ENCODE results near the gene IL18BP. TPM values are rescaled to one million over a fixed set of nuclear protein-coding genes. Genes with fewer than 3 reads are reported as not detected.
A peak's percentile ranks its signal among the peaks of the same experiment; 100 is the strongest.

Gene IL18BP
- total and polyA plus RNA-seq, 2 donors (not counting 3 experiments of a cell fraction or from before 2014, with no cell fraction given) = 12.9 to 20.1 TPM

- no peaks in the 10 kb centered on the region for H4K20me1 ChIP-seq (replicated peaks; ENCODE audit: control insufficient read depth, extremely low read depth, insufficient read depth, low read length)
- H3K4me3 ChIP-seq (replicated peaks in 1 of 3; ENCODE audit: insufficient read depth in 1 of 3, low read depth in 1 of 3, low read length in 3 of 3) = no peak overlapping the region
- CTCF ChIA-PET = interaction anchor here (0.8 to 1.3 kb wide), 7 partner anchors 20 to 432 kb away, joined by 3 to 5 read pairs (median 3); partner anchors contain the start of genes RNF121 and XNDC1N
- H3K27me3 ChIP-seq (ENCODE audit: control insufficient read depth in 2 of 2, insufficient read depth in 2 of 2, low read length in 2 of 2) = no peaks in the 10 kb centered on the region
- dilution Hi-C loops (cut with MboI; ENCODE audit: extremely low pct_ligation_motif_present, low sequenced_read_pairs) (no loop called here), intact Hi-C loops (cut with micrococcal nuclease) (no loop called here)
- BruUV-seq (replicated peaks) = no TSS peak
- no peaks in the 10 kb centered on the region for H3K9me1 ChIP-seq (replicated peaks; ENCODE audit: control insufficient read depth, extremely low read depth, insufficient read depth, low read length)
- H2AFZ ChIP-seq (ENCODE audit: low read depth, low read length) = no peak overlapping the region
- no peak overlapping the region for H3K27ac ChIP-seq (ENCODE audit: insufficient read depth, low read depth, low read length)
- FAIRE-seq (peak; percentile 4), DNase-seq (ENCODE audit: low read depth, low spot score) (peak; percentile 30)
- peaks cover 8% of the 10 kb centered on the region for H3K4me1 ChIP-seq (ENCODE audit: control insufficient read depth, extremely low read depth, insufficient read depth, low read length)
- no peaks in the 10 kb centered on the region for H3K9me3 ChIP-seq (replicated peaks; ENCODE audit: control insufficient read depth, insufficient read depth, low read length)
- H3K36me3 ChIP-seq (ENCODE audit: control insufficient read depth in 2 of 2, extremely low read depth in 1 of 2, insufficient read depth in 2 of 2, low read length in 2 of 2) = peaks cover 10 to 40% of the 10 kb centered on the region in 2 experiments
- POLR2A ChIA-PET = no interaction called here
- no peak overlapping the region for H3K4me2 ChIP-seq (ENCODE audit: insufficient read depth, low read length)
- TF ChIP-seq CTCF (IDR thresholded peaks at IDR 0.05; ENCODE audit: extremely low read depth in 1 of 2, insufficient read depth in 1 of 2, low read depth in 1 of 2, low read length in 2 of 2) = no peak
- no peak for TF ChIP-seq GATA2 (IDR thresholded peaks at IDR 0.05; ENCODE audit: insufficient read depth, insufficient read length, low read depth, low read length)
- TF ChIP-seq POLR2AphosphoS5 (IDR thresholded peaks at IDR 0.05; ENCODE audit: insufficient read depth, low read depth, low read length) = no peak
- TF ChIP-seq MYC (IDR thresholded peaks at IDR 0.05; ENCODE audit: low read depth, low read length) = no peak
- no peak for TF ChIP-seq FOS (IDR thresholded peaks at IDR 0.05; ENCODE audit: borderline replicate concordance, insufficient read depth, low read length)
- TF ChIP-seq EZH2 (IDR thresholded peaks at IDR 0.05; ENCODE audit: borderline replicate concordance, low read depth, low read length, severe bottlenecking) = no peak
- TF ChIP-seq POLR2A (IDR thresholded peaks at IDR 0.05; ENCODE audit: low read depth, low read length) = no peak
- TF ChIP-seq JUN (IDR thresholded peaks at IDR 0.05; ENCODE audit: borderline replicate concordance, insufficient read depth, insufficient read length, low read depth) = no peak
- no peak for TF ChIP-seq MAX (IDR thresholded peaks at IDR 0.05; ENCODE audit: insufficient read depth, insufficient read length)
- peaks cover 2% of the 10 kb centered on the region for H3K79me2 ChIP-seq (ENCODE audit: control insufficient read depth, insufficient read depth, low read length)
- no peak overlapping the region for H3K9ac ChIP-seq (replicated peaks; ENCODE audit: extremely low read depth, insufficient read depth, low read length)
Measured at GRCh38 chr11:71999362-71999761, 653 bp downstream of the IL18BP start.
